ENCODE results near the gene DMRTC2. TPM values are rescaled to one million over a fixed set of nuclear protein-coding genes. Genes with fewer than 3 reads are reported as not detected.

The DMRTC2 gene
- polyA plus RNA-seq (not detected in 2 replicates), polyA minus RNA-seq (not detected in 2 replicates)

DNA sequence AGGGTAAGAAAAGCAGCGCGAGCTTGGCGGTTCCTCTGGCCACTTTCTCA lies at the start of gene DMRTC2:
TSS of gene DMRTC2 (plus strand) at position 42 of the 50 bp plus-strand sequence. CDS start 2,387 bp downstream, outside the sequence.
- H3K9me2 ChIP-seq (ENCODE audit: insufficient read depth, low read length), result no peaks in the 10 kb centered on the region
- no peak within 1 kb of the TSS for H3K9ac ChIP-seq (ENCODE audit: low read length)
- H3K79me2 ChIP-seq (replicated peaks; ENCODE audit: insufficient read depth, low read length), result no peaks in the 10 kb centered on the region
- no peaks in the 10 kb centered on the region for H3F3A ChIP-seq (ENCODE audit: insufficient read depth, low read length, poor library complexity, severe bottlenecking)
- H3K27ac ChIP-seq (ENCODE audit: low read length), result no peak within 1 kb of the TSS
- H4K20me1 ChIP-seq (ENCODE audit: insufficient read depth), result no peaks in the 10 kb centered on the region
- H3K4me3 ChIP-seq (ENCODE audit: low read length), result no peak within 1 kb of the TSS
- no peaks in the 10 kb centered on the region for H3K9me3 ChIP-seq (ENCODE audit: low read length)
- H3K36me3 ChIP-seq (ENCODE audit: insufficient read depth, low read length), result no peaks in the 10 kb centered on the region
- H3K27me3 ChIP-seq (ENCODE audit: insufficient read depth, low read depth, low read length), result no peaks in the 10 kb centered on the region
- H3K4me2 ChIP-seq (ENCODE audit: low read length), result no peak within 1 kb of the TSS
- H2AFZ ChIP-seq (ENCODE audit: low read depth, low read length), result no peak within 1 kb of the TSS
- TF ChIP-seq CTCF (IDR thresholded peaks at IDR 0.05; ENCODE audit: poor library complexity, severe bottlenecking), result no peak
- no peak for TF ChIP-seq POLR2AphosphoS5 (IDR thresholded peaks at IDR 0.05)
- TF ChIP-seq RAD21 (conservative IDR thresholded peaks at IDR 0.05), result no peak

DNA sequence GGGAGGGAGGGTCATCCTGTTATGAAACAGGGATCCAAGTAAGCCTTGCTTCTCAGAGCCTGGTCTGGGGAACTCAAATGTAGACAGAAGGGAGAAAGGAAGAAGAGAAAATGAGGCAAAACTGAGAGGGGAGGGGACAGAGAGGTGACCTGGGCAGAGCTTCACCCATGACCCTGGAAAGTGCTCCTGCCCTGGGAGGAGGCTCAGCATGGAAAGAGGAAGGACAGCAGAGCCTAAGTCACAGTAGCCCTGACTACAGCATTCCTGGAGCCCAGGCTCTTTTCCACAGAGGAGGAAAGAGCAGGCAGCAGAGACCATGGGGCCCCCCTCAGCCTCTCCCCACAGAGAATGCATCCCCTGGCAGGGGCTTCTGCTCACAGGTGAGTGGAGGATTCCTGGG lies 48.5 kb upstream of the DMRTC2 start, which contains the start of gene CEACAM3:
TSS of gene CEACAM3 (plus strand) at position 226 of the 400 bp plus-strand sequence. CDS start at position 317, 91 bp downstream.
- no peaks in the 10 kb centered on the region for H3K27me3 ChIP-seq (ENCODE audit: insufficient read depth, low read depth, low read length)
- H4K20me1 ChIP-seq (ENCODE audit: insufficient read depth), result no peaks in the 10 kb centered on the region

More for the DNA sequence above, 48.5 kb upstream of the DMRTC2 start, which contains the start of gene CEACAM3:
- Histone ChIP-seq H3K9ac (ENCODE audit: low read length) (no peak within 1 kb of the TSS), H3K36me3 (ENCODE audit: insufficient read depth, low read length) (no peaks in the 10 kb centered on the region), H3K4me2 (ENCODE audit: low read length) (no peak within 1 kb of the TSS), H2AFZ (ENCODE audit: low read depth, low read length) (no peak within 1 kb of the TSS), H3F3A (ENCODE audit: insufficient read depth, low read length, poor library complexity, severe bottlenecking) (no peaks in the 10 kb centered on the region), H3K9me3 (ENCODE audit: low read length) (no peaks in the 10 kb centered on the region), H3K9me2 (ENCODE audit: insufficient read depth, low read length) (no peaks in the 10 kb centered on the region), H3K27ac (ENCODE audit: low read length) (no peak within 1 kb of the TSS), H3K4me3 (ENCODE audit: low read length) (no peak within 1 kb of the TSS), H3K79me2 (replicated peaks; ENCODE audit: insufficient read depth, low read length) (no peaks in the 10 kb centered on the region)
- no peak for TF ChIP-seq SMC3 (conservative IDR thresholded peaks at IDR 0.05; ENCODE audit: poor library complexity)
- no peak for TF ChIP-seq MXI1 (conservative IDR thresholded peaks at IDR 0.05; ENCODE audit: poor library complexity, severe bottlenecking)
- no peak for TF ChIP-seq POLR2AphosphoS5 (IDR thresholded peaks at IDR 0.05)
- TF ChIP-seq, protein P1, sequence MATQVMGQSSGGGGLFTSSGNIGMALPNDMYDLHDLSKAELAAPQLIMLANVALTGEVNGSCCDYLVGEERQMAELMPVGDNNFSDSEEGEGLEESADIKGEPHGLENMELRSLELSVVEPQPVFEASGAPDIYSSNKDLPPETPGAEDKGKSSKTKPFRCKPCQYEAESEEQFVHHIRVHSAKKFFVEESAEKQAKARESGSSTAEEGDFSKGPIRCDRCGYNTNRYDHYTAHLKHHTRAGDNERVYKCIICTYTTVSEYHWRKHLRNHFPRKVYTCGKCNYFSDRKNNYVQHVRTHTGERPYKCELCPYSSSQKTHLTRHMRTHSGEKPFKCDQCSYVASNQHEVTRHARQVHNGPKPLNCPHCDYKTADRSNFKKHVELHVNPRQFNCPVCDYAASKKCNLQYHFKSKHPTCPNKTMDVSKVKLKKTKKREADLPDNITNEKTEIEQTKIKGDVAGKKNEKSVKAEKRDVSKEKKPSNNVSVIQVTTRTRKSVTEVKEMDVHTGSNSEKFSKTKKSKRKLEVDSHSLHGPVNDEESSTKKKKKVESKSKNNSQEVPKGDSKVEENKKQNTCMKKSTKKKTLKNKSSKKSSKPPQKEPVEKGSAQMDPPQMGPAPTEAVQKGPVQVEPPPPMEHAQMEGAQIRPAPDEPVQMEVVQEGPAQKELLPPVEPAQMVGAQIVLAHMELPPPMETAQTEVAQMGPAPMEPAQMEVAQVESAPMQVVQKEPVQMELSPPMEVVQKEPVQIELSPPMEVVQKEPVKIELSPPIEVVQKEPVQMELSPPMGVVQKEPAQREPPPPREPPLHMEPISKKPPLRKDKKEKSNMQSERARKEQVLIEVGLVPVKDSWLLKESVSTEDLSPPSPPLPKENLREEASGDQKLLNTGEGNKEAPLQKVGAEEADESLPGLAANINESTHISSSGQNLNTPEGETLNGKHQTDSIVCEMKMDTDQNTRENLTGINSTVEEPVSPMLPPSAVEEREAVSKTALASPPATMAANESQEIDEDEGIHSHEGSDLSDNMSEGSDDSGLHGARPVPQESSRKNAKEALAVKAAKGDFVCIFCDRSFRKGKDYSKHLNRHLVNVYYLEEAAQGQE (IDR thresholded peaks at IDR 0.05; ENCODE audit: borderline replicate concordance), result no peak
- no peak for TF ChIP-seq CTCF (IDR thresholded peaks at IDR 0.05; ENCODE audit: poor library complexity, severe bottlenecking)
- TF ChIP-seq RAD21 (conservative IDR thresholded peaks at IDR 0.05), result no peak
- no peak for TF ChIP-seq TAF1 (IDR thresholded peaks at IDR 0.05; ENCODE audit: low read depth)
- no peak for TF ChIP-seq EZH2 (IDR thresholded peaks at IDR 0.05; ENCODE audit: borderline replicate concordance, insufficient read depth, low read length, poor library complexity, severe bottlenecking)
- no peak for TF ChIP-seq EP300 (conservative IDR thresholded peaks at IDR 0.05; ENCODE audit: poor library complexity, severe bottlenecking)

Data from neural cell (in vitro differentiated cells).